Measurements from ENCODE around the gene ZYX.

Gene ZYX

GRCh38 chr7:143355450-143356385, 25.4 kb upstream of the ZYX start:
- TF ChIP-seq, protein P1, sequence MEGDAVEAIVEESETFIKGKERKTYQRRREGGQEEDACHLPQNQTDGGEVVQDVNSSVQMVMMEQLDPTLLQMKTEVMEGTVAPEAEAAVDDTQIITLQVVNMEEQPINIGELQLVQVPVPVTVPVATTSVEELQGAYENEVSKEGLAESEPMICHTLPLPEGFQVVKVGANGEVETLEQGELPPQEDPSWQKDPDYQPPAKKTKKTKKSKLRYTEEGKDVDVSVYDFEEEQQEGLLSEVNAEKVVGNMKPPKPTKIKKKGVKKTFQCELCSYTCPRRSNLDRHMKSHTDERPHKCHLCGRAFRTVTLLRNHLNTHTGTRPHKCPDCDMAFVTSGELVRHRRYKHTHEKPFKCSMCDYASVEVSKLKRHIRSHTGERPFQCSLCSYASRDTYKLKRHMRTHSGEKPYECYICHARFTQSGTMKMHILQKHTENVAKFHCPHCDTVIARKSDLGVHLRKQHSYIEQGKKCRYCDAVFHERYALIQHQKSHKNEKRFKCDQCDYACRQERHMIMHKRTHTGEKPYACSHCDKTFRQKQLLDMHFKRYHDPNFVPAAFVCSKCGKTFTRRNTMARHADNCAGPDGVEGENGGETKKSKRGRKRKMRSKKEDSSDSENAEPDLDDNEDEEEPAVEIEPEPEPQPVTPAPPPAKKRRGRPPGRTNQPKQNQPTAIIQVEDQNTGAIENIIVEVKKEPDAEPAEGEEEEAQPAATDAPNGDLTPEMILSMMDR (IDR thresholded peaks at IDR 0.05; ENCODE audit: borderline replicate concordance, control extremely low read depth, extremely low read depth, insufficient read depth, missing control alignments) = no peak
- in situ Hi-C loops (cut with MboI; ENCODE audit: low sequenced_read_pairs, unreplicated experiment) = no loop called here
- no peak for DNase-seq (ENCODE audit: low spot score)

GRCh38 chr7:143356414-143357050, 24.6 kb upstream of the ZYX start:
- TF ChIP-seq, protein P1 (IDR thresholded peaks at IDR 0.05; ENCODE audit: borderline replicate concordance, control extremely low read depth, extremely low read depth, insufficient read depth, missing control alignments) = no peak
- in situ Hi-C loops (cut with MboI; ENCODE audit: low sequenced_read_pairs, unreplicated experiment) = no loop called here
- DNase-seq (ENCODE audit: low spot score) = no peak

DNA sequence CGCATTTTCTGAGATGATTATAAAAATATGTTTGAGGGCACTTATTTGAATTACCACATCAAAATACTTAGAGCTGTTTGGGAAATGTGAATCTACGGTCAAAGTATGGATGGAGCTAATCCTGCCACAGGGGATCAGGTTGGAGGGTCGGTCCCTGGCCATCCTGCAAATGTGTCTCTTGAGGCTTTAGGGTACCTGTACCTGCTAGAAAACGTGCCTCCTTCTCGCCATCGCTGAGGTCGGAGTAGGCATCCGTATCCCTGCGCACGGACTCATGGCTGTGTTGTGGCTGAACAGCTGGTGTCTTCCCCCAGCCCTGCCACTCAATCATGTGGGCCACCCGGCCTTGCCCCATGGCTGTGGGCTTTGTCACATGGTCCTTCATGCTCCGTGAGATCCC, 22.5 kb upstream of the ZYX start:
- in situ Hi-C loops (cut with MboI; ENCODE audit: low sequenced_read_pairs, unreplicated experiment) = no loop called here
- no peak for DNase-seq (ENCODE audit: low spot score)
- TF ChIP-seq, protein P1 (IDR thresholded peaks at IDR 0.05; ENCODE audit: borderline replicate concordance, control extremely low read depth, extremely low read depth, insufficient read depth, missing control alignments) = no peak

GRCh38 chr7:143359771-143360353, 21.3 kb upstream of the ZYX start:
- in situ Hi-C loops (cut with MboI; ENCODE audit: low sequenced_read_pairs, unreplicated experiment) = no loop called here
- DNase-seq (ENCODE audit: low spot score) = no peak
- TF ChIP-seq, protein P1 (IDR thresholded peaks at IDR 0.05; ENCODE audit: borderline replicate concordance, control extremely low read depth, extremely low read depth, insufficient read depth, missing control alignments) = no peak

DNA sequence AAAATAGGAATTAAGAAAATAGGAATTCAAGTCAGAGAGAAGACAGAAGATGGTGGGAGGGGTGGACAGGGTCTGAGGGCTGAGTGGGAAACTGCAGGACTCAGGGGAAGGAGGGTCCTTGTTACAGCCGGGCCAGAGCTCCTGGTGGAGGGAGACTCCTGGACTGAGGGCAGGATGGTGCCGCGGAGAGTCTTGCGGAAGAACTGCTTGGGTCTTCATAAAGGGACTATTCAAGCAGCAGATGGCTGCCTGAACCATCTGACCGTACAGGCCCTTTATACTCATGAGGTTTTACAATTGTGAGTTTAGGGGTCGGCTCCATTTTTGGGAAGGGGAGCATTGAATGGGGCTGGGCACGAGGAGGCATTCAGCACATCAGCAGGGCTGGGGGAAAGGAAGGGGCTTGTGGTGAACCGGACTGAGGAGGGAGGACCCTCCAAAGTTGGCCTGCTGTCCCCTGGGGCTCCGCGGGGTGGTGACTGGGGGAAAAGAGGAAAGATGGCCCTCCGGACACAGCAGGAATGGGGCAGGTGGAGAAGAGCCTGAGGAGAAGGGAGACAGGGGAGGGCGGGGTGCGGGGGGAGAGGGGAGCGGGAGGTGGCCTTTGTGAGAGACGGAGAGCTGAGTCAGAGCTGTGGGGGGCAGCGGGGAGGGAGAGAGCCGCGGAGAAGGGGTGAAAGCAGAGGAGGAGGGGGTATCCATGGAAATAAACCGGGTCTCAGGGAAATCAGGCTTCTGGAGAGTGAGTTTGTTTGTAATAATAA, 20.2 kb upstream of the ZYX start:
- in situ Hi-C loops (cut with MboI; ENCODE audit: low sequenced_read_pairs, unreplicated experiment) = no loop called here
- TF ChIP-seq, protein P1 (IDR thresholded peaks at IDR 0.05; ENCODE audit: borderline replicate concordance, control extremely low read depth, extremely low read depth, insufficient read depth, missing control alignments) = no peak

DNA sequence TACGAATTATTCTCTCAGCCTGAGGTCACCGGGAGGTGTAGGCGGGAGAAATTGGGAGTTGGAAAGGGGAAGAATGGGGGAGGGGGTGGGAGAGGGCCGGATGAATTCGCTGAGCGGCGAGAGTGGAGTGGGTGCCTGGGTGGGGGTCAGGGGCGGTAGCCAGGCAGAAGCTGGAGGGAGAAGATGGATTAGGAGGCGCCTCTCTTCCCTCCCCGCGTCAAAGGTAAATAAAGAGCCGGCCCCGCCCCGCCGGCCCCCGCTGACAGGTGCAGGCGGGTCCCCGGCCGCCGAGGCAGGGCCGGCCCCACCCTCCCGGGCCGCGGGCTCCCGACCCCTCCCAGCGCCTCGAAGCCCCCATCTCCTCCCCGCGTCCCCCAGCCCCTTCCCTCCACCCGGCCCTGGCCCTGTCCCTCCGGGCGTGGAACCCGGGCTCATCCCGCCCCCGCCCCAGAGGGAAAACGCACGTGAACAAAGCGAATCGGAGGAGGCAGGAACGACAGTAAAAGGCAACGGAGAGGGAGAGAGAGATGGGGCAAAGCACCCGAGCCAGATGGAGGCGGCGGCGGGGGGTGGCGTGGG, 19.5 kb upstream of the ZYX start:
- TF ChIP-seq, protein P1 (IDR thresholded peaks at IDR 0.05; ENCODE audit: borderline replicate concordance, control extremely low read depth, extremely low read depth, insufficient read depth, missing control alignments) = no peak
- in situ Hi-C loops (cut with MboI; ENCODE audit: low sequenced_read_pairs, unreplicated experiment) = no loop called here
- peak; percentile 48 for DNase-seq (ENCODE audit: low spot score)

More for the DNA sequence above, 20.2 kb upstream of the ZYX start:
- DNase-seq (ENCODE audit: low spot score) = no peak

Measured in GM13976 (cell line).